GM21447 (cell line): ENCODE measurements around the gene RND3.

Experiments used
- ATAC-seq: cut with Tn5 transposase; IDR thresholded peaks from one replicate; pipeline ENCODE4 v1.9.1; 2021; ENCODE audit not compliant: unreplicated experiment

The RND3 gene, protein sequence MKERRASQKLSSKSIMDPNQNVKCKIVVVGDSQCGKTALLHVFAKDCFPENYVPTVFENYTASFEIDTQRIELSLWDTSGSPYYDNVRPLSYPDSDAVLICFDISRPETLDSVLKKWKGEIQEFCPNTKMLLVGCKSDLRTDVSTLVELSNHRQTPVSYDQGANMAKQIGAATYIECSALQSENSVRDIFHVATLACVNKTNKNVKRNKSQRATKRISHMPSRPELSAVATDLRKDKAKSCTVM

DNA sequence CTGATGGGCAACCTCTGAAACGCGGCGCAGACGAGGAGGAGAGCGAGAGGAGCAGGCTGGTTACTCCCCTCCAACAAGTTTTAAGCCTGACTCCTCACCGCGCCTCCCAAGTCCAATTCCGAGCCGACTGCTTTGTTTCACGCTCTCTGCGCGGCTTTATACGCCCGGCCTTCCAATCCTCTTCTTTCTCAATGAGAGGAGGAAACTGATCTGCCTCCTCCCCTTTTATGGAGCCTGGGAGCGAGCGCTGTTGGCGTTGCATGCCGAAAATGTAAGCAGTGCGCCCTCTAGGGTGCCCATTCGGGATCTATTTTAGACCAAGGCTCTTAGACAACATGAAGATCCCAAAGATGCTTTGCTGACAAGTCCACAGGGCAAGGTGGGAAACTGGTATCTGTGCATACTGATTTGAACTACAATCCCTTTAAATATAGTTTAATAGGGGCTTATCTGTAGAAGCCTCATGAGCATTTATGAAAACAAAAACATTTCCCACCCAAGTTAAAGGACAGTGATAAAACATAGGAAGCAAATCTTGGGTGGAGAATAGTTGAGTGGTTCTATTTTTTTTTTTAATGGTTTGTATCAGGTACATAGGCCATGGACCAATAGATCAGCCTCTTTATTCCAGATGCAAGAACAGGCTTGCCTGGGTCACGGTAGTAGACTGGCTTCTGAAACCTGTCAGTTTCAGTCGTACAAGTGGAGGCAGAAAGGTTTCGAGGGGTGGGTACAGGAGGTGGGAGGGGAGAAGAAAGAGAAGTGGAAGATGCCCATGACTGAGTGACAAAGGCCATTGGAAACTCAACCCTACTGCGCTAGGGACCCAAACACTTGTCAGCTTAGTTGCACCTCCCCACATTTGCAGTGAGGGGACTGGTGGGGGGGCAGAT lies at the start of gene RND3:
TSS of gene RND3 (minus strand) at position 131 of the 893 bp plus-strand sequence. CDS start 250 bp downstream, outside the sequence.
- peak; percentile 74 for ATAC-seq

DNA sequence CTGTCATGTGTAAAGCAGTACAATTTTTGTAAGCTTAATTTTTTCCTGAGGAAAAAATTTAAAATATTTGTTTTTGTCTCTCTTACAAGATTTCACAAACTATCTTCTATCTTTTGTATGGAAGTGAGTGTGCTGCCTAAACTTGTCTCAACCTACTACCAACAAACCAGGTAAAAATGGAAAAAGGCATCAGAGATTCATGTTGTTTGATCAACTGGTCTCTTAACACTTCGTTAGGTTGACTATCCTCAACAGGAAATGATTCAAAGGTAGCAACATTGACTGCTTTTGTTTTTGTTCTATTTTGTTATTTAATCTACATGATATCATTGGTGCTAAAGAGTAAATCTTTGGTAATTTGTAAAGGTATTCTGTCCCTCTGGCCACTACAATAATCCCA lies 47.7 kb upstream of the RND3 start:
- ATAC-seq = no peak

- ATAC-seq = no peak
These were observed 45.4 kb upstream of the RND3 start for GRCh38 chr2:150532879-150533278.

GRCh38 chr2:150532020-150532419 lies 44.6 kb upstream of the RND3 start:
- no peak for ATAC-seq

GRCh38 chr2:150531591-150531990 lies 44.1 kb upstream of the RND3 start:
- ATAC-seq = no peak

- ATAC-seq = no peak
These were observed 42.7 kb upstream of the RND3 start for GRCh38 chr2:150530168-150530567.

GRCh38 chr2:150528861-150529801 lies 41.7 kb upstream of the RND3 start:
- peak; percentile 90 for ATAC-seq

DNA sequence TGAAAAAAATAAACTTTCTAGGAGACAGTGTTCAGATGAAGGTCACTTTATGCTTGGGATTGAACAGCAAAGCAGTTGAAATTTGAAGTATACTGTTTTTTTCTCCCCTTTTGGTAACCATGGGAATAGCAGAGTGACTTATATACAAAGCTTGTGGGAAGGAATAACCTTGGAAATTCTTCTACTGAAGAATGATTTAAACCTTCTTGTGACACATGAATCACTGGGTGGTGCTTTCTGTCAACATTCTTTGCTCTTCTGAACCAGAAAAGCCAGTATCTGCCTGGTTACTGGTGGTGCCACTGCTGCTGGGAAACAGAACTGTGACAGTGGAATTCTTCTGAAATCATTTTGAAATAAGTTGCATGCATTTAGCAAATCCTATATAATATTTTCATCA lies 39.4 kb upstream of the RND3 start:
- ATAC-seq = no peak

GRCh38 chr2:150526006-150526405 lies 38.5 kb upstream of the RND3 start:
- no peak for ATAC-seq

DNA sequence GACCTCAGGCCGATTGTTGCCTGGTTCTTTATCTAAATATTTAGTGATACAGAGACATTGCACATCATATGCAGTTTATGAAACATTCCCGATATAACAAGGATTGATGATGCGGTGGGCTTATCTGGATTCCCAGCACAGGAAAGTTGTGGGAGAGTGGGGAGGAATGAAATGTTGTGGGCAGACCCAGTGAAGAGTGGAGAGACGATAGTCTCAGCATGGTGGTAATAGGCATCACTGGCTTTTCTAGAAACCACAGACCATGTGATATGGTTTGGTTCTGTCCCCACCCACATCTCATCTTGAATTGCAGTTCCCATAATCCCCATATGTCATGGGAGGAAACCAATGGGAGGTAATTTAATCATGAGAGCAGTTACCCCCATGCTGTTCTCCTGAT lies 34.8 kb upstream of the RND3 start:
- no peak for ATAC-seq

GRCh38 chr2:150520887-150521664 lies 33.6 kb upstream of the RND3 start:
- no peak for ATAC-seq

DNA sequence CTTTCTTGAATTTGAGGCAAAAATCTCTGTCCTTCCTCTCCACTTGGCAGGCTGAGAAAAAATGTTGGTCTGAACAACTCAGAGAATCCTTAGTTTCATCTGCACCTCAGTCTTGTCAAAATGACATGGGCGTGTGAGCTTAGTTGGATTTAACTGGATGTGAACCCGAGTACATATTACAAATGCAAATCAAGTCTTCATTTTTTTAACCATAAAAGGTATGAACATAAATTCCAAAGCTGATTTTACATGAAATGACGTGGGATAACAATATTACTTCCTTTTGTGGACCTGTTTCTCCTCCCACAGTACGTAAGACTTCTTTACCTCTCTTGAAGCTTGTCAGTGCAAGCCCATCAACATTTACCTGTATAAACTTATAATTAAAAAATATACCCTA lies 32.6 kb upstream of the RND3 start:
- ATAC-seq = no peak

DNA sequence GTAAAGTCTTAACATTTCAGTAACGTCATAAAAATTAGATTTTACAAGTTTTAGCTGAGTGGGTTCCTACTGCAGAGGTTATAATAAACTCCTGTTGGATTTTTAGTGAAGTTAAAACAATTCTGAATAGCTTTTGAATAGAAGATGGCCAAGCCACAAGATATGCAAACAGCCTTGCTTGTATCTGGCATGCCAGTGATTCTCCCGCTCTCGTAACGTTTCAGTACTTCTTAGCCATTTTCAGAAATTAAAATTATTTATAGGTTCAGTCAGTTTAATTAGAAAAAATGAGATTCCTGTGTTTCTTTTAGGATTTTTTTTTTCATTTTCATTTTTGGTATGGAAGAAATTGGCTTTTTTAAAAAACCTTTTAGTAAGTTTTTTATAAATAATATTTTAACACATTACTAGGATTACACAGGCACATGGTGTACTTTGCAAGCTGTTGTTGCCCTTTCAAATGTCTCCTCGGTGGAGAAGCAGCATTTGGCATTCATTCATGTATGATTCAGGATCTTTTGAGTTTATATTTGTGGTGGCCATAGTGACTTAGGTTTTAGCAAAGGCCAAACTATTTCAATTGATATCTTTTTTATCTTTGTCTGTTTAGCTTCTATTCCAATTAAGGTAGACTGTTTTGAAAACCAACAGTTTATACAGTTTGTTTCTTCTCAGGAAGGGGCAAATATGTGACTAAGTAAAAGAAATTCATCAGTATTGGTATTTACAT lies 30.6 kb upstream of the RND3 start:
- ATAC-seq = no peak

- ATAC-seq = no peak
These were observed 26.2 kb upstream of the RND3 start for GRCh38 chr2:150513647-150514046.

GRCh38 chr2:150508497-150509137 lies 21.1 kb upstream of the RND3 start:
- ATAC-seq = no peak

GRCh38 chr2:150507071-150507470 lies 19.6 kb upstream of the RND3 start:
- ATAC-seq = no peak

DNA sequence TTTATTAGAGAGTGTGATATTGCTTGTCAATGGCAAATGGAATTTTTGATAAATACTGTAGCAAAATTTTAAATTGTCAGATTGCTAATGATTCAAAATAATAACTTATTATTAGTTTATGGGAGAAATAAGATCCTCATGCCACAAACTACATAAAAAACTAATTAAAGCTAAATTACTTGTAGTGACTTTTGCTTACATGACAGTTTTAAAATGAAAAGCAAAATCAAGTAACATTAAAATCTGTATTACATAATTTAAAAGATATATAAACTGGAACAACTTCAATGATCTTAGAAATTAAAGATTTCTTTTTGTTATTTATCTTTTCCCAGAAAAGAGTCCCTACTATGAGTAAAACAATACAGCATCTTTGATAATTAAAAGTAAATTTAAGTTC lies 17.7 kb upstream of the RND3 start:
- ATAC-seq = no peak

DNA sequence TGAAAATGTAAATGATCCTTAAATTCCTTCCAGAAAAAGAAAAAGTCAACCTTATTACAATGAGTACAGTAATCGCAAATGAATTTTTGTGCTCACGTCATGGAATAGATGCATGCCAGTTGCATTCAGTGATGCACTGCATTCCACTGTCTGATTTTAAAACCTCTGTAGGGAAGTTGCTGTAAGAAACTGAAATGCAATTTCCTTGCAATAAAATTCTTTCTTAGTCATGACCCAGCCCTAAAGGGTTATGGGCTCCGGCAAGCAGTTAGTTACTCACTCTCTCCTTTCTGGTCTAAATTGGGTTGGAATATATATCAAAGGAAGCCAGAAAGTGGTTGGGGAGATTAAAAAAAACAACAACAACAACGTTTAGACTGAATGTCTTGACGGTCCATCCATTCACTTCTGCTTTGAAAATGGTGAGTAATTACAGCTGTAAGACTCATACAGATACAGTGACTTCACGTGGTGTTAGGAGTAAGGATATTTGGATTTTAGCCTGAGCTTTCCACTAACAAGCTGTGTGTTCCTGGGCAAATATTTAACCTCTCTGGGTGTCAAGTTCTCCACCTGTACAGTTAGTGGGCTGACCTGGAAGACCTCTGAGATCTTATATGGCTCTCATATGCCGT lies 8.6 kb upstream of the RND3 start:
- ATAC-seq = no peak

DNA sequence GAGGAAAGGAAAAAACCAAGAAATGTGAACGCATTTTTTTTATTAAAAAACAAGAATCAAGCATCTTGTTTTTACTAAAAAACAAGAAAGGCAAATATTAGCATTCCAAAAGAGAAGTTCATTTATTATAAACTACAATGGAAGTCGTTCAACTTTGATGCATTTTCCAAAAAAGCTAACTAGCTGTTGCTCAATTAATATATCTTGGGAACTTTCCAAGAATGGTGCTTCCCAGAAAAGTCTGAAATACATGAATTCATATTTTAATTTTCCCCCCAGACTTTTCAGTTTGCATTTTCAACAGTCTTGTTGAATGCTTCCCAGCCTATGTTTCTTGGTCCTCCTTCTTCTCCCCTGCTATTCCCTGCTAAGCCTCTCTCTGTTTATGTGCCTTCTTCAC lies 7.5 kb upstream of the RND3 start:
- no peak for ATAC-seq
